ENCODE data around the gene PRCD.
A peak's percentile ranks its signal among the peaks of the same experiment; 100 is the strongest.

Gene PRCD

DNA sequence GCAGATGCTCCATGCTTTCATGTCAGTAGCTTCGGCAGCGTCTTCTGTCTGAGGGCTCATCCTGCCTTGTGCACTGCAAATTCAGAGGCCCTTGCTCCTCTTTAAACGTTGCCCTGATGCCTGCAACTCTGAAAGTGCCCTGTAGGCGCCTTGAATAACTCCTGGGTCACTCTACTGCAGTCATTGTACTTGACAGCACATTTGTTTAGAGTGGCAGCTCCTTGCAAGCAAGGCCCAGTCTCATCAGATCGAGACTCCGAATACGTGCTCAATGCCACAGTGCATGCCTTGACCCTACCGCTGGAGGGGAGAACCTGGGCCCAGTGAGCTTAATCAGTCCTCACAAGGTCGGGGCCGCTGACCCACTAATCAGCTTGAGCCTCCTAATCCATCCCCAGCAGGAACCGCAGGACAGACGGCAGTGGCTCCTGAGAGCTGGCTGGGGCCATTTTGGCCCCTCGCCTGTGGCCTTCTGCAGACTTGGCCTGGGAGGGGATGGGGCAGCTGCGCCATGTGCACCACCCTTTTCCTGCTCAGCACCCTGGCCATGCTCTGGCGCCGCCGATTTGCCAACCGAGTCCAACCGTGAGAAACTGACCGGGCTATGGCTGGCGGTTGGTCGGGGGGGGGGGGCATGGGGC lies at the start of gene PRCD:
Gene PRCD (plus strand): TSS at position 414 of the 641 bp plus-strand sequence. CDS start 98 bp downstream, at position 512.
- DNase-seq (ENCODE audit: low spot score): no peak
- peak; percentile 77 for FAIRE-seq

- no peak for FAIRE-seq
- DNase-seq (ENCODE audit: low spot score): no peak
Measured at GRCh38 chr17:76490112-76490710, 49.6 kb upstream of the PRCD start.

DNA sequence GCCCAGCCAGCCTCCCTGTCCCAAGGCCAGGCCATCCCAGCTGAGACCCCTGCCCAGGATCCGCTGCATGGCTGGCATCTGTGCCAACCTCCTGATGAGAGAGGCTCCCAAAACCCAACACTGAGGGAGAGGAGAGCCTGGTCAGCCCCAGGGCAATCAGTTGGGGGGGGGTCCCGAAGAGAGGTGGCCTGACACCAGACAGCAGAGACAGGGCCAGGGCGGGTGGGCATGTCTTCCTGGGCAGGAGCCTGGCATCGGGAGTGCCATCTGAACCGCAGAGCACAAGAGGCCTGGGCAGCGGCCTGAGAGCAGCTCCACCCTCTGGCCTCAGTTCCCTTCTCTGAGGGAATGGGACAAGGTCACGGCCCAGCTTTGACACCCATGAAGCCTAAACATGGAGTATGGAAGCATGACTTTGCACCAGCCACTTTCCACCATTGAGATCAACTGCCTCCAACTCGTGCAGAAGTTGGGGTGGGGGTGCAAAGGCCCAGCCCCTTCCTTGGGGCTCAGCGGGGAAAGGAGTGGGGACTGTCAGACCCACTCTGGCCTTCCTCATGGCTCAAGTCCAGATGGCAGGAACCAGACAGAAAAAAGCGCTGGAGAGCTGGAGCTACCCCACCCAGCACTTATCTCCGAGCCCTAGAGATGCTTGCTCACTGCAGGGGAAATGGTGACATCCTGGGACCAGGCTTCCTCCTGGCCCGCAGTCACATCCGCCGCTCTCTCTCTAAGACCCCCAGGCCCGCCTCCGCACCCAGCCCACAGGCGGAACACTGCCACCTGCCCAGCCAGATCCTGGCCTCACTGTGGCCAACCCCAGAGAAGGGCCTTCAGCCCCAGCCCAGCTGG lies 48.3 kb upstream of the PRCD start:
- no peak for DNase-seq (ENCODE audit: low spot score)

GRCh38 chr17:76492123-76492988 lies 47.5 kb upstream of the PRCD start:
- DNase-seq (ENCODE audit: low spot score) (no peak), FAIRE-seq (peak; percentile 69)

More for the DNA sequence above, 48.3 kb upstream of the PRCD start:
- no peak for FAIRE-seq

DNA sequence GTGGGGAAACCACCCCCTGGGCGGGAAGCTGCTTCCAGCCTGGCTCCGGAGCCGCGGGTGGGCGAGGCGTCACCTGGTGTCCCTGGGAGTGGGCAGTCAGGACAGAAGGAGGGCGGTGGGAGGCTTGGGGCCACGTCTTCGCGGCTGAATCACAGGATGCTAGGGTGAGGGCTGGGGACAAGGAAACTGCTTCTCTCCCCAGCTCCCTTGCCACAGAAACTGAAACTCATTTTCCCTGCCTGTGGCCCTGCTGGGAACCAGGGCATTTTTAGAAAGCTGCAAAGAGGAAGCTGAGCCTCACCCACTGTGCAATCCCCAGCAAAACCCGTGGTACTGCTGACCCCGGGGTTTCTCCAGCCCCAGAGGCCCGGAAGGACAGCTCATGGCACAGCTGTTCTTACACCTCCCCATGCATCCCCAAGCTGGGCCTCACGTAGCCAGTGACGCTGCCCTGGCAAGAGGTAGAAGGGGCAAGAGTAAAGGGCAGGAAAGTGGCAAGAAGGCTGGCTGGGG lies 46.8 kb upstream of the PRCD start:
- FAIRE-seq (no peak), DNase-seq (ENCODE audit: low spot score) (peak; percentile 53)

DNA sequence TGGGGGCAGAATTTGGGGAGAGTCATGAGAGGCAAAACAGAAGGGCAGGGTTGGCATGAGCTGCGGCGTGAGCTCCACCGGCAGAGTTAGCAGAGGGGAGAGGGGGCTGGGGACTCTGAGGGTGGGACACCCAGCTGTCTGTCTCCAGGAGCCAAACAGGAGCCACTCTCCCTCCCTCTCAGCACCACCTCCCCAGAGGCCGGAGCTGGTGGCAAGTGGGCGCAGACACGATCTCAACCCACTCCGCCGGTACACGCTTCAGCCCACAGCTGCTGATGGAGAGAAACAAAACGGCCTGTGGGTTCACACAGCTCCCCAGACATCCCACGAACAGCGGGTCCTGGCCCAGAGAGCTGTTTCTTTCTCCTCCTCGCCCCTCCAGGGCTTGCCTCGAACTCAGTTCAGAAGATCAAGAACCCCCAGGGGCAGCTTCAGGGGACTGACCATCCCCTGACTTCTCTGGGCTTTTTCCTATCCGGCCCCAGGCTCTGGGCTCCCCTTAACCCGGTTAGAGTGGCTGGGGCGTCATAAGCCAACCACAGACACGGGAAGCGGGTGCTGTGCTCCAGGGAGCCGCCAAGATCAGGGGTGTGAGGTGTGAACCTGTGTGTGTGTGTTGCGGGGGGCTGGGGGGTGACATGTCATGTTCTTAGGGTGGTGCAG lies 46.2 kb upstream of the PRCD start:
- DNase-seq (ENCODE audit: low spot score) (no peak), FAIRE-seq (no peak)

GRCh38 chr17:76495663-76496400 lies 44.0 kb upstream of the PRCD start:
- no peak for FAIRE-seq
- DNase-seq (ENCODE audit: low spot score): no peak

GRCh38 chr17:76496464-76496863 lies 43.4 kb upstream of the PRCD start:
- DNase-seq (ENCODE audit: low spot score): no peak
- FAIRE-seq: no peak

DNA sequence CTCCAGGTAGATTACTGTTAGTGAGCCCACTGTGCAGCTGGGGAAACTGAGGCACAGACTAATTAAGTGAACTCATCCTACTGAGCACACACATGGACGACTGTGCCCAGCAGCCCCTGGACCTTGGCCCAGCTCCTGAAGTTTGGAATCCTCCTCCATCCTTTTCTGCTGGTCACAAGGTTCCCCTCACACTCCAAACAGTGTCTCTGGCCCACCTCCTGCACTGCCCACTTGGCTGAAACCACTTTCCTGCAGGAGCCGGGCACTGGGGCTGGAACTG lies 42.2 kb upstream of the PRCD start:
- DNase-seq (ENCODE audit: low spot score) (no peak), FAIRE-seq (no peak)

DNA sequence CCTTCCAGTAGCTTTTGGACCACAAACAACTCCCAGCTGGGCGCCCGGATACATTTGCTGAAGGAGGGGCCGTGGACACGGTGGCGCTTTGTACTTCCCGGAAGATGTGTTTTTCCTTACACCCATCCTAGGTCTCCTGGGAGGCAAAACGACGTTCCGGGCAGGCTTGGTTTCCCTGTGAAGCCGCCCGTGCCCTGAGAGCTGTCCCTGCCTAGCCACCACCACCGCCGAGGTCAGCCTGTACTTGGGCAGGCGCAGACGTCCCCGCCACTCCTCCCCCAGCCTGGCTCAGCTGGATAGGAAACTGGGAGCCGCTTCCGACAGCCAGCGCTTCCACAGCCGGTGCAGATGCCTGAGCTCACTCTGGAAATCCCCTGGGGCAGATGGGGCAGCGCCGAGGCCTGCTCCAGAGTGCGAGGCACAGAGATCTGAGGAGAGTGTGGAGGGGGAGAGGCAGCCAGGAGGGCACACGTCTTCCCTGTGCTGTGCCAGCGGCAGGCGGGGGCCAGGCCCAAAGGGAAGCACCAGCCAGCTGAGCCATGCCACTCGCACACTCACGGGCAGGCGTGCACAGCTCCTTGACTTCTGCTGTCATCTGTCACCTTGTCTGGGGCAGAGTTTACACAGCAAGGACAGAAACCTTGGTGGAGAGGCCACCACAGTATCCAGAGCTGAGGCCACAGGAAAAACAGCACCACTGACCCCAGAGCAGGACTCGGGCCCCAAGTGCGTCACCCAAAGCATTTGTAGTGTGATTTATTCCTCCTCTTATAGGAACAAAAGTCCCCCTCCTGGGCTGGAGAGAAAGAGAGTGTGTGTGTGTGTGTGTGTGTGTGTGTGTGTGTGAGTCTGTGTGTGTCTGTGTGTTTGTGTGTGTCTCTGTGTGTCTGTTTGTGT lies 41.6 kb upstream of the PRCD start:
- FAIRE-seq: peak; percentile 68

GRCh38 chr17:76498876-76499251 lies 41.0 kb upstream of the PRCD start:
- FAIRE-seq (no peak), DNase-seq (ENCODE audit: low spot score) (no peak)

More for the DNA sequence above, 41.6 kb upstream of the PRCD start:
- DNase-seq (ENCODE audit: low spot score): peak; percentile 64

- FAIRE-seq (no peak), DNase-seq (ENCODE audit: low spot score) (peak; percentile 74)
Measured at GRCh38 chr17:76499267-76499667, 40.6 kb upstream of the PRCD start.

GRCh38 chr17:76500074-76500746 lies 39.6 kb upstream of the PRCD start:
- FAIRE-seq (peak; percentile 58), DNase-seq (ENCODE audit: low spot score) (no peak)

DNA sequence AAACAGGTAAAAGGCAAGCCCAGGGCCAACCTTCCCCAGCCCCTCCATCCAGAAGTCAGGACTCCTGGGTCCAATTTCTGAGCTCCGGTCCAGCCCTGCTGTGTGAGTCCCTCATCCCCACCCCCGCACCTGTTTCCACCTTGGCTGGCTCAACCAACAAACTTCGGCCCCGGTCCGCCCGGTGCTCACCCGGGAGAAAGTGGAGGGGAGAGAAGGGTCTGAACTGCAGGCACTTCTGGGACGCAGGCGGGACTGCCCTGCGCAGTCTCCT lies 39.2 kb upstream of the PRCD start:
- FAIRE-seq: no peak
- no peak for DNase-seq (ENCODE audit: low spot score)

DNA sequence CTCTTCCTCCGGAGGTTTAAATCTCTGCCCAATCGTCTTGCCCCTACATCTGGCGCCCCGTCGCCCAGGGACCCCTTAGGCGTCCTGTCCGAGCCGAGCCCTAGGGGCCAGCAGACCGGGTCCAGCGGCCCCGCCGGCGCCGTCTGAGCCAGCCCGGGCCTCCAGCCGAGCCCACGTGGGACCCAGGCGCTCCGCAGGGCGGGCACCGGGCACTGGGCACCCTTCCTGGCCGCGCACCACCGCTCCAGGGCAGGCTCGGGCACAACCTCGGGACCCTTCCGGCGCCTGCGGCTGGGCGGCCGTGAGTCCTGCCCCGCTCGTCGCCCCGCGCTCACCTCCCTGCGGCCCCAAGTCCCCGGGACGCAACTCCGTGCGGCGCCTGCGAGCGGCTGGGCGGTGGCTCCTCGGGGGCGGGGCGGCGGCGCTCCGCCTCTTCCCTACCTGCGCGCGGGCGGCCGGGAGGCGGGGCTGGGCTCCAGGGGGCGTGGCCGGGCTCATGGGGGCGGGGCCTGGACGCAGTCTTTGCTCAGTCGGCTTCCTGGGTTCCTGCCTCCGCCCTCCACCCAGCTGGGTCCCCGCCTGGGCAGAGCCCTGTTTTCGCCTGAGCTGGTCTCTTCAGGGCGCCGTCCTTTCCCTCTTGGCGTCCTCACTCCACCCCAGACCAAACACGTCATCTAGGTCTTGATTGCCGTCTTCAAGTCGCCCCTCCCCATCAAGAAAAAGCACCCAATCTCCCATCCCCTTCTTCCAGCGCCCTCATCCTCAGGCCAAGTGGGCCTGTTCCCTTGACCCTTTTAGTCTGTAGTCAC lies 38.6 kb upstream of the PRCD start, which contains the start of gene RHBDF2:
Gene RHBDF2 (minus strand): TSS at position 406 of the 809 bp plus-strand sequence. CDS start 19,899 bp downstream, outside the sequence.
- FAIRE-seq (no peak), DNase-seq (ENCODE audit: low spot score) (peak; percentile 97)

GRCh38 chr17:76501827-76502307 lies 38.0 kb upstream of the PRCD start:
- no peak for DNase-seq (ENCODE audit: low spot score)
- no peak for FAIRE-seq

- FAIRE-seq (no peak), DNase-seq (ENCODE audit: low spot score) (no peak)
Measured at GRCh38 chr17:76502341-76503211, 37.3 kb upstream of the PRCD start.
